GM03348 (cell line): ENCODE data around the gene SSH3.
"Not testable (repeated sequence)": the region's sequence is repeated elsewhere in the genome, so short reads cannot be mapped to it uniquely, and the experiment has no call there.

Experiments
- DNase-seq: peaks from one replicate; pipeline ENCODE4 v3.0.0; 2012; ENCODE audit warnings: low spot score

Gene SSH3

GRCh38 chr11:67312187-67313021, 9.1 kb downstream of the SSH3 start:
- no peak for DNase-seq

- DNase-seq, result no peak
Observed at GRCh38 chr11:67313125-67313890, 10.0 kb downstream of the SSH3 start.

DNA sequence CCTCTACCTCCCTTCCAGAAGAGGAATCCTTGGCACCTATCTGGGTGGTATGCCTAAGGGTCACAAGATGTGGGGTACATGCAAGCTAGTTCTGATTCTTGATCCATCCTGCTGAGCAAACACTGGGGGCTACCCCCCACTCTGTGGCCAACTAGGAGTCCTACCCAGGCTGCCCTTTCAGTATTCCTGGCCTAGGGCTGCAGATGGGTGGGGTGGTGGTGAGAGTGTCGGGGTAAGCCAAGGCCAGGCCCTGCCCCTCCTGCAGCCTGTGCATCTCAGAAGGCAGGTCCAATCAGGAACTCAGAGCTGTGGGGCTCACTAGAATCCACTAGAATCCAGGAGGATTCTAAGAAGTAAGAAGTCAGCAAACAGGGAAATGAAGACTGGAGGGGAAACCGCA, 10.9 kb downstream of the SSH3 start:
- DNase-seq, result no peak

DNA sequence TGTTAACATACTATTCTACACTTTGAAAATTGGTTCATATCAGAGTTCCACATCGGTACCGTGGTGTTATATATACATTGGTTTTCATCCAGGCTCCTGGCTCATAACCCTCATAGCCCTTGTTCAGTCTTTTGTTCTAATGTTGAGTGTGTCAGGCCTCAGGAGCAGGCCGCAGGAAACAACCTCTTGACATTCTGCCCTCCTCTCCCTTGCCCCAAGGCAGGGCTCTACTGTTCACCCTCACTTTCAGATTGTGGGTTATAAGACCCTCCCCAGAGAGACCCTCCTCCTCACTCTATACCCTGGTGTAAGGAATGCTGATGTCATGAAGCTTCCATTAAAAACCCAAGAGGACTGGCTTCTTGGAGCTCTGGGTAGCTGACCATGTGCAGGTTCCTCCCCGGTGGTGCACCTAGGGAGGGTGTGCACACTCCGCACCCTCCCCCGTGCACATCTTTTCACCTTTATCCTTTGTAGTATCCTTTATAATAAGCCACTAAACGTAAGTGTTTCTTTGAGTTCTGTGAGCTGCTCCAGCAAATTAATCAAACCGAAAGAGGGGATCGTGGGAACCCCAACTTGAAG, 12.1 kb downstream of the SSH3 start:
- DNase-seq, result no peak

- no peak for DNase-seq
Observed at GRCh38 chr11:67316882-67317204, 13.5 kb downstream of the SSH3 start.

- peak; percentile 98 for DNase-seq
Observed at GRCh38 chr11:67317205-67317887, 14.0 kb downstream of the SSH3 start.

DNA sequence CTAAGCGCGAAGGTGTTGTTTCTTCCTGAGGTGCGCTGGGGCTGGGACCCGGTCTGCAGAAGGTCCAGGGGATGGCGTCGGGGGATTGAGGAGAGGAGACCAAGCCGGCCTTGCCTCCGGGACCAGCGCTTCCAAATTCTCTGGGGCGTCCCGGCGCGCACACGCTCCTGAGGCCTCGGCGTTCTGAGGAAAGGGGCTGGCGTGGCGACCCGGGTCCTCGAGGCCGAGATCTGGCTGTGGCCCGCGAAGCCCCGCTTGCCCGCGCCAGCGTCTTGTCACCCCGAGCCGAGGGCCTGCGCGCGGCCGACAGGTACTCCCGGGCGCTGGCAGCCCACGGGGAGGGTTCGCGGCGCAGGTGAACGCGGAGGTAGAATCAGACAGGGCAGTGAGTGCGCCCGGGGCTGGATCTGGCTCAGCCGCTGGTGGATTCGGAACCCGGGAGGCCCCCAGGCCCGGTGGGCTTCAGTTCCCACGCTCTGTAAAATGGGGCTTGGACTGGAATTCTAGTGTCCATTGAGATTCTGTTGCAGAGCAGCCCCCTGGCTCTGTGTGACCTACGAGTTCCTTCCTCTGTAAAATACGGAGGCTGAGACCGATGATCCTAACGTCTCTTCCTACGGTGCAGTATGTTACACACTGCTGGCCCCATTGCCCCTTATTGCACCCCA, 14.7 kb downstream of the SSH3 start:
- DNase-seq, result no peak

DNA sequence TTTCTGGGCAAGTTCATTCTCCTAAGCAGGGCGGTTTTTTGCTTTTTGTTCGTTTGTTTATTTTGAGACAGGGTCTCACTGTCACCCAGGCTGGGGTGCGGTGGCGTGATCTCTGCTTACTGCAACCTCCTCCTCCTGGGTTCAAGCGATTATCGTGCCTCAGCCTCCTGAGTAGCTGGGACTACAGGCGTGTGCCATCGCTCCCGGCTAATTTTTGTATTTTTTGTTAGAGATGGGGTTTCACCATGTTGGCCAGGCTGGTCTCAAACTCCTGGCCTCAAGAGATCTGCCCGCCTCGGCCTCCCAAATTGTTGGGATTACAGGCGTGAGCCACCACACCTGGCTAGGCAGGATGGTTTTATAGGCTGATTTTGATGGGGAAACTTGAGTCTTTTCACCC, 15.5 kb downstream of the SSH3 start:
- DNase-seq, result not testable (repeated sequence)

DNA sequence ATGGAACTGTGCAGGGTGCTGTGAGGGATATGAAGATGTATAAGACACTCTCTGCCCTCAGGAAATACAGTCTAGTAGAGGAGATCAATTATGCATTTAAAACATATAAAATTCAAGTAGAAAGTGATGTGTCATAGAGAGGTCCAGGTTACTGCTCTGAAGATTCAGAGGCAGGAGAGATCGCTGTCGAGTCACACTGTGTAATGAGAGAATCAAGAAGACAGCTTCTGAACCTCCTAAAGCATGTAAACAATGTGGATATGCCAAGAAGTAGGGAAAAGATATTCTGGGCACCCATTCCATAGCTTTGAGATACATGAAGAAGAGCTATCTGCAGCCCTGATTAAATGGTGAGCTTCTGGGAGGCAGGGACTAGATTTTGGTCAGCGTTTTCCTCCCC, 16.7 kb downstream of the SSH3 start:
- DNase-seq, result no peak

- DNase-seq, result no peak
Observed at GRCh38 chr11:67320691-67321090, 17.4 kb downstream of the SSH3 start.

DNA sequence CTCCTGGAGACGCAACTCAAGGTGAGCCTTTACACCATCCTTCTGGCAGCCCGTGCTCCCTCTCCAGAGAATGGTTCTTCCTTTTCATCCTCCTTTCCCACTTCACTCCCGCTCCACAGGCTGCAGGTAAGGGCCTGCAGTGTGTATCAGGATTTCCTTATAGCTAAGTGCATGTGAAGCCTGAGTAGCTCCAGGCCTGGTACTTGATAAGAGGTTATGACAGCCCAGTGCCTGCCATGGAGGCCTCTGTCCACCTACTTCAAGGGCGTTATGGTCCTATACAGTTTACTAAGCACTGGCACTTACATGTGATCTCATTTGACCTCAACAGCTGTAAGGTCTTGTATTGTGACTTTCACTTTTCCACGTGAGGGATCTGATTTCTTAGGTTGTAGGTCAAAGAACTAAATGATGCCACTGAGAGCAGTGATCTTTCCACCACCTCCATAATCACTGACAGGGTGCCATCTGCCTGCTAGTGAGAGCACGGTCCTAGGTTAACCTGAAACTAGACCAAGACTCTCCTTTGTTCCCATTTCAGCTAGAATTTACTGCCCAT, 18.1 kb downstream of the SSH3 start:
- DNase-seq, result no peak

DNA sequence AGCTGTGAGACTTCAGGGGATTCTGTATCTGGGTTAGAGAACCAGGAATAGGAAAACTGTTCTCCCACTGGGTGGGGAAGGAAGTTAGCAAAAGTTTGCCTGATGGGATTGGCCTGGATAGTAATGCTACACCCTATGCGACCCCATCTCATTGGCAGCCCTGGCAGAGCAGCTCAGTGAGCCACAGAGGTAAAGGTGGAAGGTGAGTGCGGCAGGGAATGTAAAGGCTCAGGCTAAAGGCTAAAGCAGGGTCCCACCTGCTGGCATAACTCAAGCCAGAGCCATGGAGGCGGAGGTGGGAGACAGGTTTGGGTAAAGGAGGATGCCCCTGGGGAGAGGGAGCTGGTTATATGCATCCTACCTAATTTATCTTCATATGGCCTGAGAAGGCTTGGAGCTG, 18.7 kb downstream of the SSH3 start:
- DNase-seq, result no peak

DNA sequence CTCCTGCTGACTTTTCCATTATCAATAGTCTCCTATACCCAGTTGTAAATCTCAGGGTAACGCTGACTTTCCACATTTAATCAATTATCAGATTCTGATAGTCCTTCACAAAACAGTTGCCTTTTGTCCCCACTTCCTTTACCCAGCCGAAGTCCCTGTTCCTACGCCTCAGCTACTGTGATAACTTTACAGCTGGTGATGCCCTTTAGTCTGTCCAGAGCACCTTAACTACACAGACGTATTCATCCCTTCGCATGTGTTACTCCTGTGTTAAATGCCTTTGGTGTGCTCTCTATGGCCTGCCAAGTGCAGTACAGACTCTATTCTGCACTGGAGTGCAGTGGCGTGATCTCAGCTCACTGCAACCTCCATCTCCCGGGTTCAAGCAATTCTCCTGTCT, 20.2 kb downstream of the SSH3 start:
- no peak for DNase-seq

DNA sequence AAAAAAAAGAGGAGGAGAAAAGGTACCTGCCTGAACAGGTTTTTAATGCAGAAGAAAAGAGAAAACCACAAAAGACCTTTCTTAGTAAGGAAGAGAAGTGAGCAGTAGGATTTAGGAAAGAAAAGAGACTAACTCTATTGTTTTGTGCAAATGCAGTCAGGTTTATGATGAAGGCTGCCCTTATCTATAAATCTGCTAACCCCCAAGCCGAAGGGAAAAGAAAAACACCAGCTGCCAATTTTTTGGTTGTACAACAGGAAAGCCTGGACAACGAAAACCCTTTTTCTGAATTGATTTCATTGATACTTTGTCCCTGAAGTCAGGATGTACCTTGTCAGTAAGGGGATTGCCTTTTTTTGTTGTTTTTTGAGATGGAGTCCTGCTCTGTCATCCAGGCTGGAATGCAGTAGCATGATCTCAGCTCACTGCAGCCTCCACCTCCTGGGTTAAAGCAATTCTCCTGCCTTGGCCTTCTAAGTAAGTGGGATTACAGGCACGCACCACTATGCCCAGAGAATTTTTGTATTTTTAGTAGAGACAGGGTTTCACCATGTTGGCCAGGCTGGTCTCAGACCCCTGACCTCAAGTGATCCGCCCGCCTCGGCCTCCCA, 28.9 kb downstream of the SSH3 start:
- DNase-seq, result no peak

- DNase-seq, result no peak
Observed at GRCh38 chr11:67337257-67337656, 33.9 kb downstream of the SSH3 start.

DNA sequence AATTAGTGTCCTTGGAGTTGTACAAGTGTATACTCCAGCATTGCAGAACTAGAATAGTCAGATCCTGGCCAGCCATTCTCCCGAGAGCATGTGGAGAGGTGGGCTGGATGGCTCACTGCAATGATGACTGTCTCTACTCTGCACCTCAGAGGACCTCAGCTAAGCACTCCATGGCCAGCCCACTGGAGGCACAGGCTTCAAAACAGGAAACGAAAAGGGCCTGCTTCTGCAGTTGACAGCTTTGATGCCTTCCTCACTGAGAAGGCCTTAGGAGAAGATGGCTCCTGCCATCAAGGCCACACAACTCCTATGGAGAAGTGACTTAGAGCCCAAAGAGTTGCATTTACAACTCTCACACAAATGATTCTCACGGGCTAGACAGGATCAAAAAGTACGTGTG, 40.9 kb downstream of the SSH3 start:
- no peak for DNase-seq

DNA sequence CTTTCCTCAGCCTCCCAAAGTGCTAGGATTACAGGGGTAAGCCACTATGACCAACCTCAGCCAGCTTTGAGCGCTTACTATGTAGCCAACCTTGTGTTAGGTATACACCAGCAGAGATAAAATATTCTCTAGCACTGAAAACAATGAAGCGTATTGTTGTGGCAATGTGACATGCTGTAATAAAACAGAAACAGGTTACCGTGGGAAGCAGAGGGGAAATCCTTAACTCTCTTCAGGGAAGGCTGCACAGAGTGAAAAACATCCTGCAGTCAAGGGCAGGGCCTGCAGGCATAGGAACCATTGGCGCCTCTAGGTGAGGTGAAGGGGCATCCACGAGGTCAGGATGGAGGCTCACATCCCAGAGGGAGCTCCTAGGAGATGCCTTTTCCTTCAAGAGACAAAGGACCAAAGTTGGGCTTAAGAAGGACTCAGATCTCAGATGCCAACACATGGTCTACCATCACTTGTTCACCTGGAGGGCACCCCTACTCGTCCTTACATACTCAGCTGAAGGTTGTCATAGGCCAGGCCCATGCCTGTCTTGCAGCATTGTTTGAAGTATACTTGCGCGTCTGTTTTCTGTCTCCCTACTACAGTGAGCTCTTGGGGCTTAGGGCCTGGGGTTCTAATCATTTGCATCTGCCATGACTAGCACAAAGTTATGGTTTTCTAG, 42.1 kb downstream of the SSH3 start:
- no peak for DNase-seq

DNA sequence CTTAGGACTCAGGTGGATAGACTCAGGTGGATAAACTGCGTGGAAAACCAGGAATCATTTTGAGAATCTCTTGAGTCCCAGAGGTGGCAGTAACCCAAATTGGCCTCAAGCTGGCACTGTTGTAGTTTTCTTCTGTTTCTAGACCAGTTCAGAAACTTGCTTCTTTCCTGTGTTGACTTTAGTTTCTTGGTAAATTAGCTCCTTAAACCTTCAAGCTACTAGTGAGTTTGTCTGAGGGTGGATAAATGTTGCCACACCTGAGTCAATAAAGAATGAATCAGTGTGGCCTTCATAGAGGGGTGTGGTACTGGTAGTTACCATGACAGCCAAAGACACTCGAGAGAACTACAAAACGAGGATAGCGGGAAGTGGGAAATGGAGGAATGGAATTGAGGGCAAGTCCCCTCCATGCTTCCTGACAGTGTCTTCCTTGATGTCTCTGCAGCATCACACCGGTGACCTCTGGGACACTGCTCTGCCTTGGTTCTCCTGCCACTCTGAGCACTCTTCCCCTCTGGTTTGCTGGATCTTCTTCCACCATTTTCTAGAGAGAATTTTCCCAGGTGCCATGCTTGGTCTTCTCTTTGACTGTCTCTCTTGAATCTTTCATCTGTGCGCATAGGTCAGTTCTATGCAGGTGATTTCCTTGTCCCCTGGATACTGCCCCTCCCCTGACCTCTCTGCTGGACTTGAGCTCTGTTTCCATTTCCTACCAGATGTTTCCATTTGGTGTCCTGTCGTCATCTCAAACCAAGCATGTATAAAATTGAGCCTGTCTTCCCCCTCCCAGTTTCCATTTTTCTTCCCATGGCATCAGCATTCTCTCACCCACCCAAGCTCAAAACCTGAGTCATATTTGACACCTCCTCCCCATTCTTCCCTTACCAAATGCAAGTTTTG, 42.8 kb downstream of the SSH3 start:
- DNase-seq, result peak; percentile 61

GRCh38 chr11:67347964-67348749, 44.8 kb downstream of the SSH3 start:
- no peak for DNase-seq
